CD4-positive, alpha-beta T cell treated with Interleukin-2 at 100 ng/mL for 4 hours (primary cell): ENCODE measurements around the gene ATG16L2.

Source experiments
- DNase-seq: peaks from one replicate; pipeline ENCODE4 v3.0.0-alpha.2; 2020; ENCODE audit warnings: low spot score

ATG16L2 gene

DNA sequence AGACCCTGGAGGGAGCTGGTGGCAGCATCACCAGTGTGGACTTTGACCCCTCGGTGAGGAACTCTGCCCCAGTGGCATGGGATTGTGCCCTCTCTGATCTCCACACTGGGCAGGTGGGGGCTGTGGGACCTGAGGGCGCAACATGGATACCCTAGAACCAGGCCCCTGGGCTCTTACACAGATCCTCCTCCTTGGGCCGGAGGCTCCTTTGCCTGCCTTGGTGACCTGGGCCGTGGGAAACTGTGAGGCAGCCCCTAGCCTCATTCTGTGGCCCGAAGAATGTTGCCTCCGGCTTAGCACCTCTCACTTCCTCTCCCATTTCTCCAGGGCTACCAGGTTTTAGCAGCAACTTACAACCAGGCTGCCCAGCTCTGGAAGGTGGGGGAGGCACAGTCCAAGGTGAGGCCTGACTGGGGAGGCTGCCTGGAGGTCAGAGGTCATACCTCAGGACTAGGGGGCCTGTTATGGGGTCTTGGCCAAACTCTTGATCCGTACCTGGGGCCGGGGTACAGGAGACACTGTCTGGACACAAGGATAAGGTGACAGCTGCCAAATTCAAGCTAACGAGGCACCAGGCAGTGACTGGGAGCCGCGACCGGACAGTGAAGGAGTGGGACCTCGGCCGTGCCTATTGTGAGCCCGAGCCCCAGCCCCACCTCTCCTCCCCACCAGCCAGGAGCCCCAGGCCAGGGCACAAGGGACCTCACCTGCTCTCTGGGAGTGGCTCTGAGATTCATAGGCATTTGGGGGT is 12.2 kb downstream of the ATG16L2 start:
- no peak for DNase-seq

DNA sequence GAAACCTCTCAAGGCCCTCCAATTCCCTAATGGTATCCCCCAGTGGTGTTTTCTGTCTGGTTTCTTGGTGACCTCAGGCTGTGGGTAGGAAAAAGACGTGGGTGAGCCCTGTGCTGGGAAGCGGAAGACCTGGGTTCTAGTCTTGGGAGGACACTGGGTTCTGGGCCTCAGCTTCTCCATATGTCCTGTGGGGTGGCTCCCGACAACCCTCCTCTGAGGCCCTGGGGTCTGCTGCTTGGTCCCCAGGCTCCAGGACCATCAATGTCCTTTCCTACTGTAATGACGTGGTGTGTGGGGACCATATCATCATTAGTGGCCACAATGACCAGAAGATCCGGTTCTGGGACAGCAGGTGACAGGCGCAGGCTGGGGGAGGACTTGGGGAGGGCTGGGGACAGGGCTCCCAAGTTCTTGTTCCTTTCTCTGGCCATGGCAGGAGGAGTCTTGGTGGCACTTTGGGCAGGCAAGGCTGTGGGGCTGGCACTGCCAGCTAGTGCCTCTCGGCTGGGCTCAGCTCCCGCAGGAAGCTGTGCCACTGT is 12.8 kb downstream of the ATG16L2 start:
- no peak for DNase-seq

DNA sequence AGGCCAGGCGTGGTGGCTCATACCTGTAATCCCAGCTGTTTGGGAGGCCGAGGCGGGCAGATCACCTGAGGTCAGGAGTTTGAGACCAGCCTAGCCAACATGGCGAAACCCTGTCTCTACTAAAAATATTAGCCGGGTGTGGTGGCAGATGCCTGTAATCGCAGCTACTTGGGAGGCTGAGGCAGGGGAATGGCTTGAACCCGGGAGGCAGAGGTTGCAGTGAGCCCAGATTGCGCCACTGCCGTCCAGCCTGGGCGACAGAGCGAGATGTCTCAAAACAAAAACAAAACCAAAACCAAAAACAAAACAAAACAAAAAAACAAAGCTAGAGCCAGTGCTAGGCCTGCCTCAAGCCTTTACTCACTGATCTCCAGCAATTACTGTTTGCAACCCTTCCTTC is 13.4 kb downstream of the ATG16L2 start:
- peak; percentile 10 for DNase-seq

DNA sequence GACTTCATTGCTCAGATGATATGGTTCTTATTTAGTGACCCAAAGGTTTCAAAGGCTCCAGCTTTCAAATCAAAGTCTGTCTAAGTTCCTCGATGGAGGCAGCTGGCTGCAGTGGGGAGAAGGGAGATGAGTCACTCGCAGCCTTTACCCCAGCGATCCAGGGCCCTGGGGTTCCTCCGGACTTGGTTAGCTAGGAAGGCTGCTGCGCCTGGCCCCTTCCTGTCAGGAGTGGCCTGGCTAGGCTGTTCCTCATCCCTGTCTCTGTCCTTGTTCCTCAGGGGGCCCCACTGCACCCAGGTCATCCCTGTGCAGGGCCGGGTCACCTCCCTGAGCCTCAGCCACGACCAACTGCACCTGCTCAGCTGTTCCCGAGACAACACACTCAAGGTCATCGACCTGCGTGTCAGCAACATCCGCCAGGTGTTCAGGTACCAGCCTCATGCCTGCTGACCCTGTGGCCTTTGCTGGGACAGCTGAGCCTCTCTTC is 13.9 kb downstream of the ATG16L2 start:
- no peak for DNase-seq

DNA sequence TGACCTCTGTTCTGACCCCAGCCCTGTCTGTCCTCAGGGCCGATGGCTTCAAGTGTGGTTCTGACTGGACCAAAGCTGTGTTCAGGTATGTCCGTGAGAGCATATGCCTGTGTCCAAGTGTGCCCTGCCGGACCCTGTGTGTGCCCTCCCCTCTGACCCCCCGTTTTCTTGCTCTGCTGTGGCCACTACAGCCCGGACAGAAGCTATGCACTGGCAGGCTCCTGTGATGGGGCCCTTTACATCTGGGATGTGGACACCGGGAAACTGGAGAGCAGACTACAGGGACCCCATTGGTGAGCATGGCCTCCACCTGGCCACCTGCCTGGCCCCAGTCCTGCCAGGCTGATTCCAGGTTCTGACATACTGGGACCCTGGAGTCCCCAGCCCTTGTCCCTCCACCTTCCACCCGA is 14.5 kb downstream of the ATG16L2 start:
- DNase-seq = no peak

DNA sequence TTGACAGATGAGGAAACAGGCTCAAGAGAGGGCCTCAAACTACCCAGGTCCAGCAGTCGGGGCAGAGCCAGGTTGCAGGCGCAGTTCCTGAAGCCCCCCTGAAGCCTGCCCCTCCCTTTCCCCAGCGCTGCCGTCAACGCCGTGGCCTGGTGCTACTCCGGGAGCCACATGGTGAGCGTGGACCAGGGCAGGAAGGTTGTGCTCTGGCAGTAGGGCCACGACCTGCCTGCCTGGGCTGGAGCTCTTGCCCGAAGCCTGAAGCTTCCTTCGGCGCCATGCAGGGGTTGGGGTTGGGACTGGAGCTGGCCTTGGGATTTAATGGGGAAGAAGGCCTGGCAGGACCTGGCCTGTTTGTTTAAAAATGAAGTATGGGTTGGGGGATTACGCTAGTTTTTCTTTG is 15.0 kb downstream of the ATG16L2 start:
- no peak for DNase-seq

DNA sequence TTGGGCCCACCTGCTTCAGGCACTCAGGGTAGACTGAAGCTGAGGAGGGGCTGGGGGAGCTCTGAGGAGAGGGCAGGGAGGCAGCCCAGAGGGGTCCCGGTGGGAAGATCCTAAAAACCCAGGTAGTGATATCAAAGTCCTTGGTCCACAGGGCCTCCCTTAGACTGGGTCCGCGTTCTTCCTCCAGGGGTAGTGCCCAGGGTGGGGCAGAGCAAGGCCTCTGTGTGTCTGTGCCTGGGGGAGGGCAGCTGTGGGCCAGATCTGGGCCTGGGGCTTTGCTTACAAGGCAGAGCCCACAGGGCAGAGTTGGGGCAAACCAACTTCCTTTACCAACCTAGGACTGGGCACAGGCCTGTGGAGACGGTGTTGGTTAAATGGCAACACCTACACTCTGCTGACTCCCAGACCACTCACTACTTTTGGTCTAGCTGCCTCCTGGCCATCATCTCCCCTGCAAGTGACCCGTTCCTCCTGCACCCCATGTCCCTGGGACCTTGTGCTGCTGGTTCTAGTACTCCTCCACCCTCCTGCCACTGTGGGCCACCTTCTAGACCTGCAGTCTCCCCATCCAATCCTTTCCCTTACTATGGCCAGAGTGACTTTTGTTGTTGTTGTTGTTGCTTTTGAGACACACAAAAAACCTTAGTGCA is 15.8 kb downstream of the ATG16L2 start:
- no peak for DNase-seq

DNA sequence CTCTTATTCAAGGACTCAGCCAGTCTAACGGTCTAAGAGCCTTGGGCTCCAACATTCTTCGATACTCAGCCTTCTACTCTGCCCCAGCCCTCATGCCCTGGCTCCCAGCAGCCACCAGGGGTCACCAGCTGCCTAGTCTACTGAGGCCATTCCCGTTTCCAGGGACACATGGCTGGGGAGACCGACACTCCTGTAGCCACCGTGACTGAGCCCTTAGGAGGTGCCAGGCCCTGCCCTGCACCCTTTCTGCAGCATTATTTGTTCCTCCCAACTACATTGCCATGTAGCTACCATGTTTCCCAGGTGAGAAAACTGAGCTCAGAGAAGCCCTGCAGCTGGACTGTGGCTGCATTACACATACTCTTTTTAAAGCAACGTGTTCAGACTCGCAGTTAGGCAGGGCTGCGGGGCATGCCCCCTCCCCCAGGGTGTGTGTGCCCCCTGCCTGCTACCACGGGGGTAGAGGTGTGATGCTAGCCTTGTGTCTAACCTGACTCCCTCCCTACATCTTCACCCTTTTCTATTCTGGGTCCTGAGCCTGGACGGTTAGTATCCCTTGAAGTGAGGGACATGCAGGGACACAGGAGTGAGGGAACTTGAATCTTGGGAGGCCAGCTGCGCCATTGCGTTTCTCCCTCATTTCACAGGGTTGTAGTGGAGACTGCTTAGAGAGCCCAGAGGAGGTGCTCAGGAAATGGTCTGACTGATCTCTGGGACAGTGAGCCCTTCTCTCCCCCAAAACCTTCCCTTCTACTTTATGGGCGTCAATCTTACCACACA is 17.5 kb downstream of the ATG16L2 start:
- peak; percentile 44 for DNase-seq

DNA sequence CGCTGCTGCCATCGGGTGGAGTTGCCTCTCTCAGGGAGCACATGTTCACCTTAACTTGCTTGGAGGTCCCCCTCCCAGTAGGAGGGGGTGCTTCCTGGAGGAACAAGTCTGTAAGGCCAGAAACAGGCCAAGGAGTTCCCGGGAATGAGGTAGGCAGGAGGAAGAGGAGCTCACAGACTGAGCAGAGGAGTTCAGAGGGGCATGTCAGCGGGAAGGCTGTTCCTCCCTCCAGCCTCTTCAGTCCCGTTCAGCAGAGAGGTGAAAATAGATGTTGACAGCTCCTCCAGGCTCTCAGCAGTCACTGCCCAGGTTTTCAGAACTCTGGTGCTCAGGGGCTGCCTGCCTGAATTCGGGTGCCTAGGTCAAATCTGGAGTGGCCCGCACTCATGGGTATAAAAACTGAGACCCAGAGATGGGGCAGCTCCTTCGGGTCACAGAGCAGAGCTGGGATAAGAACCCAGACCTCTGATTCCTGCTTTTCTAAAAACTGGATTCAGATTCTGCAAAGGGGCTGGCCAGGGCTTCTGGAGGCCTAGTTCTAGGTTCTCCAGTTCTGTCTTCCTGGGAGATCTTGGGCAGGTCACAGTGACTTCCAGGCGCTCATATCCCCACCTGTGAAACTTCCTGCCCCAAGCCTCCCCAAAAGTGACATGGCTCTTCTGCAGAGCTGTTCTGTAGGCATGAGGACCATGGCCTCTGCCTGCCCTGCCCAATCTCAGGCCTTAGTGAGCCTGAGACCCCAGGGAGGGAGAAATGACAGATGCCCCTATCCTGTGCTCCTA is 18.3 kb downstream of the ATG16L2 start:
- DNase-seq = no peak

DNA sequence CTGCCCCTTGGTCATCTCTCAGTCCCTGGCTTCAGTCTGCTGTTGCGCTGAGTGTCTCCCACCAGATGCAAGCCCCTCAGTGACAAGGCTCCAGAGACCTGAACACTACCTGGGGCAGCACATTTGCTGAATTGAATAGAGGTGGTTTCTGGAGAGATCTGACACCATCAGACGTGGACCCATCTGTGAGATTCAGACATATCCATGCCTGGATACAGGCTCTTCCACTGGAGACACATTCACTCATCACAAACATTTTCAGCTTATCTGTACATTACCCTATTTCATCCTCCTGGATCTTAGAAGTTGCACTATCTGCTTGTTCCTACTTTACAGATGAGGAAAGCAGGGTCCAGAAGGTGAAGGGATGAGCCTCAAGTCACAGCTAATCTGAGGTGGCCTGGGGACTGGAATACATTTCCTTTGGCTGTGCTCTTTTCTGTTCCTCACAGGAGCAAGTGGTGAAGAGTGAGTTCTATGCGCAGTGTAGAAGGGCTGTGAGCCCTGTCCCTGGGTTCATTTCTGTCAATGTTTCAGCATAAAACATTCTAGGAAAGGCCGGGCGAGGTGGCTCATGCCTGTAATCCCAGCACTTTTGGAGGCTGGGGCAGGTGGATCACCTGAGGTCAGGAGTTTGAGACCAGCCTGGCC is 19.0 kb downstream of the ATG16L2 start:
- no peak for DNase-seq

DNA sequence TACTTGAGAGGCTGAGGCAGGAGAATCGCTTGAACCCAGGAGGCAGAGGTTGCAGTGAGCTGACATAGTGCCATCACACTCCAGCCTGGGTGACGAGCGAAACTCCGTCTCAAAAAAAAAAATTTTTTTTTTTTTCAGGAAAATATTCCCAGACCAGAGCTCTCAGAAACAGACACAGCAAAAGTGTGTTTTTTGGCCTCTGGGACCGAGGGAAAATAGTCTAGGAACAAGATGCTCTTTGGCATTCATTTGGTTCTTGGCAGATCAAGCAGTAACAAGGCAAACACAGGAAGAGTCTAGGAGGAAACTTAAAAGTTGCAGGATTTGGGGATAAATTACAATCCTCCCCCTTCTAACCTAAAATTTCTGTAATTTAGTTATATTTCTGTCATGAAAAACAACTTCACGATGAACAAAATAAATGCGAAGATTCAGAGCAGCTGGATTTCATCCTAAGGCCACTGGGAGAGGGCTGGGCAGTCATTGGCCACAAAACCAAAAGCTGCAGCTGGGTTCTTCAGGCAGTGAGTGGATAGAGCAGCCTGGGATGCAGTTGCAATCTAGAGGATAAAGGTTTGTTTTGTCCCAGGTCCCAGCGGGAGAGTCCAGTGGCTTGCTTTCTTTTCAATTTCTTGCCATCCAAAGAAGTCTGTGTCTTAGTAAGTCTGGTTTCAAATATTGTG is 19.7 kb downstream of the ATG16L2 start:
- DNase-seq = no peak

DNA sequence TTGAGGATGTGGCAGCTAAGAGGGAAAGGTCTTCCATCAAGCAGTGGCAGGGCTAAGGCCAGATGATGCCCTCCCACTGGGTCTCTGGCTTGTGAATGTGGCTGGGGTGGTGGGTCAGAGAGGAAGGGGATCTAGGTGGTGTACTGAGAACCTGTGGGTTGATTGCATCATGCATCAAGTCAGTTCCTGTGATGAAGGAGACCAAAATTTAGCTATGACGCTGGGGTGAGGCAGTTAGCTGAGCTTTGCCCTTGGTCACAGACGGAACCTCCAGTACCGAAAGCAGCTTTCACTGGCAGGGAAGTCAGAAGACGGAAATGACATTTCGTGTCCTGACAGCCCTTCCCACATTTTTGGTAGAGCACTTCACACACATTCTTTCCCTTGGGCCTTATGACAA is 20.7 kb downstream of the ATG16L2 start:
- DNase-seq = no peak

DNA sequence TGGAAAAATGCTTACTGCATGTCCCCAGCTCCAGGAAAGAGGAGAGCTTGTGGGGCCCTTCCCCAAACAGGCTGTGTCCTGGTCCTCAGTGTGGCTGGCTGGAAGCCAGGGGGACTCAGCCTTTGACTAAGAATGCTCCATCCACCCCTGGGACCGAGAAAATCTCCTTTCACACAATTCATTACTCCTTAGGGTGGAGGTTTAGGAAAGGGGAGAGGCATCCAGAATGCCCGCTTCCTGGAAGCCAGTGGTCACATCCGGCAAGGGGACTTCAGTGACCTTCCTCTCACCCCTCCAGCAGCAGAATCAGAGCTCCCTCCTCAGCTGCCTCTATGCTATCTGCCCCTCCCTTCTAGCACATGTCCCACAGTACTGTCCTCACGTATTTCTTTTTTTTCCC is 21.9 kb downstream of the ATG16L2 start:
- no peak for DNase-seq

DNA sequence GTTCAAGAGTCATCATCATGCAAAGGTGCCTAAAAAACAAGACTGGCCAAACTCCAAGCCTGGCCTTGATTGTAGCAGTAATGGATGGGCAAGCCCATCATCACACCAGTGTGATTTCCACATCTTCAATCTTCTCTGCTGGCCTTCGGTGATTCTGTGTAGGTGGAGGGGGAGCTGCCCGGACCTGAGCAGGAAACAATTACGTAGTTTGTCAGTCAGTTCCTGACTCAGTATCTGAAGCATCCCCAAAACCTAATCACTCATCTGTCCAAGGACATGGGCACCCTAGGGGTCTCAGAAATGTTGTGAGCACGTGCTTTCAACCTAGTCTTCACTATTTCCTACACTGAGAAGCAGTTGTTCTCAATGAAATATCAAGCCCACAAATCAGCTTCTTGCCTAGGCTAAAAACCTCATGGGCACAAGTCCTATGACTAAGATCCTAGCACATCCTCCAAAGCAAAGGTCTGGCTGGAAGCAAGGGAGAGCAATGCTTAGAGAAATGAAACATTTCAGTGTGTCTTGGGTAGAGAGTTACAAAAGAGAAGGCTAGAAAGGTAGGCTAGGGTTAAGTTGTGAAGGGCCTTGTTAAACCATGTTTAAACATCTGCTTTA is 24.6 kb downstream of the ATG16L2 start:
- DNase-seq = no peak

DNA sequence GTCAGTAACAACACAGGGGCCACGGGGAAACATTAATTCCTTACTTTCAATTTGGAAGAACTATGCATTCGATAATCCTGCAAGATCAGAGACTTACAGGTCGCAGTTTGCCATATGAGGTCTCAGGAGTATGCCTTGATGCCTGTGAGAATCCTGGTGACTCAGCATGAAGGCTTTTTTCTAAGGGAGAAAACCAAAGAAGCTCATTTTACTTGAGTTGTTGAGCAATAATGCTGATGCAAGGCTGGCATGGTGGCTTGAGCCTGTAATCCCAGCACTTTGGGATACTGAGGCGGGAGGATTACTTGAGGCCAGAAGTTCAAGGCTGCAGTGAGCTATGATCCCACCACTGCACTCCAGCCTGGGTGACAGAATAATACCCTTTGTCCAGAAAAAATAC is 26.6 kb downstream of the ATG16L2 start:
- no peak for DNase-seq

DNA sequence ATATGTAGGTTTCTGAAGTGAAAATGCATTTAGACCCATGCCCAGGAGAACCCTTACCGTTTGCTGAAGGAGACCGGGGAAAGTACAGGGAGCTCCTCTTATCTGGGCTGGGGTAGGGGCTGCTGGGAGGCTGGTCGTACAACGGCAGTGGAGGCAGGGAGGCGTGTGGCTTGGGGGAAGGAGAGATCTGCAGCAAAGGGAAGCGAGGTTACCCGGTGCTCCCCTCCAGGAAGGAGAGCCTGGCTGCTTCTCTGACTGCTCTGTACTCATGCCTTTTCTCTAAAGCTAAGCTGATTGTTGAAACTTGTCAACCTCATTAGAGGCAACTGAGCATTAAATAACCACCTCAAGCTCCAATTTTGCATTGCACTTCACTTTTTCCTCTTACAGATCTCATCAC is 27.2 kb downstream of the ATG16L2 start:
- no peak for DNase-seq

DNA sequence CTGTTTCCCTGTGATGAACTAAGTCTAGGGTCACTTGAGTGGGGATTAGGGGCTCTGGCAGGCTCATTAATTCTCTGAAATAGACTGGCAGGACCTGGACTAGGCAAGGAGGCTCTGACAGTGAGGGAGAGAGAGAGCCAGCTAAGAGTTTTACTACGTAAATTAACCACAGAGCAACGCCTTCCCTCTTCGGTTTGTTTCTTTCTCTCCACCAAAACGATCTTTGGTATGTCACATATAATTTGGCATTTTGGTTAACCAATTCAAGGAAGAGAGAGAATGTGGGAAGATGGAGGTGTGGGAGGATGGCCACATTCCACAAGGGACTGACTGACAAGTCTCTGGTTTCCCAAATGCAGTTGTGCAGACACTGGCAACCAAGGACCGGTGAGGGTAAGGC is 27.9 kb downstream of the ATG16L2 start:
- DNase-seq = no peak

DNA sequence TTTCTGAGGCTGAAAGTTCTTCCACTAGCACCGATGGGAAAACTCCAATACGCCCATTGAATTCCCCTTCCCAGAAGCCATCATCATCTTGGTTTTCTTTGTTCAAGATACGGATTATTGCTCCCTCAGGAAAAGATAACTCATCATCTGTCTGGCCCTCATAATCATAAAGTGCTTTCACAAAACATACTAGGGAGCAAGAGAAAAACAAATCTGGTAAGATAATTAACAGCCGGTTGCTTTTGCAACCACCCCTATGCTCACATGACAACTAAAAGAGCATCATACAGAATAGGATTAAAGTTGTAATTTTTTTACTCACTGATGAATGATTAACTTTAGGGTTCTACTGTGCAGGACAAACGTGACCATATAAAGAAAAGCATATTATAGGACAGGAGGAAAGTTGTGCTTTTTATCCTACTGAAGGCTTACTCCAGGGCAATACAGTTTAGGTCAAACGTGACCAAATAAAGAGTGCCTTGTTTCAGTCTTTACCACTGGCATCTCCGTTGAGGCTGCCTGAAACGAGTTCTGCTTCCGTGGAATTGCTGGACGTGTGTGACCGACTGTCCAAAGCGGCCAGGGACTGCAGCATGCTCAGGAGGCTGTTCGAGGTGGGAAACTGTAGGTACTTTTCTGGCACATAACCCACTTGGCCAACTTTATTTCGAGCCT is 28.6 kb downstream of the ATG16L2 start:
- DNase-seq = no peak

DNA sequence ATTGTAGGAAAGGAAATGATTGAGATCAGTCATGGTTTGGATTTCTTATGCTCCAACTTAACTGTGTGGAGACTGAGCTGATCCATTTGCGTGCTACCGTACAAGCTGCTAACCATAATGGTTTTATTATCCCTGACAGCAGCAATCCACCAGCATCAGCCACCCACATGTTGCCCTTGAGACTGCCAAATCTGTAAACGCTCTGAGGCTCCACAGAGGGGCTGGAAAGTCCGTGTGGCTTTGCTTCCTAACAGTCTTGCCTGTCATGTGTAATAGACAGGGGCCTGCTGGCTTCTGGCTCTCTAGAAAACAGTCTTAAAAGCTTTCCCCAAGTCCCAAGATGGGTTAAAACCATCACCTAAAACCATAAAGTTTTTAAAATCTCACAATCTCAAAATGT is 30.1 kb downstream of the ATG16L2 start:
- DNase-seq = no peak
